ENCODE measurements around the gene CSNK1G3. TPM values are rescaled to one million over a fixed set of nuclear protein-coding genes. Genes with fewer than 3 reads are reported as not detected.

Gene CSNK1G3
- total RNA-seq, 1 donor from 2014 or later: 63.9 TPM

GRCh38 chr5:123561230-123561629 is 49.3 kb downstream of the CSNK1G3 start:
- TF ChIP-seq CTCF (IDR thresholded peaks at IDR 0.05; ENCODE audit: unreplicated experiment): no peak
- Mint-ChIP-seq H3K27ac (no peak overlapping the region), H3K27me3 (ENCODE audit: low read depth) (no peaks in the 10 kb centered on the region), H3K36me3 (peaks cover 28% of the 10 kb centered on the region), H3K4me3 (no peak overlapping the region), H3K4me1 (peaks cover 8% of the 10 kb centered on the region), H3K9me3 (peaks cover 3% of the 10 kb centered on the region)
- no peak for DNase-seq (ENCODE audit: low spot score in 2 of 2, unreplicated experiment in 2 of 2)

- no peak for DNase-seq (ENCODE audit: low spot score in 2 of 2, unreplicated experiment in 2 of 2)
- no peak for TF ChIP-seq CTCF (IDR thresholded peaks at IDR 0.05; ENCODE audit: unreplicated experiment)
- Mint-ChIP-seq H3K4me1 (peaks cover 16% of the 10 kb centered on the region), H3K9me3 (peaks cover under 1% of the 10 kb centered on the region), H3K27ac (peak overlapping the region; percentile 5), H3K4me3 (no peak overlapping the region), H3K36me3 (peaks cover 27% of the 10 kb centered on the region), H3K27me3 (ENCODE audit: low read depth) (no peaks in the 10 kb centered on the region)
These were observed 60.0 kb downstream of the CSNK1G3 start for GRCh38 chr5:123571927-123572326.

- Mint-ChIP-seq H3K27ac (no peak overlapping the region), H3K36me3 (peaks cover 30% of the 10 kb centered on the region)
These were observed 66.4 kb downstream of the CSNK1G3 start for GRCh38 chr5:123578390-123578789.

GRCh38 chr5:123579410-123579809 is 67.4 kb downstream of the CSNK1G3 start:
- H3K36me3 Mint-ChIP-seq: peaks cover 32% of the 10 kb centered on the region
- H3K27me3 Mint-ChIP-seq (ENCODE audit: low read depth): no peaks in the 10 kb centered on the region
- H3K4me3 Mint-ChIP-seq: no peak overlapping the region
- peaks cover 8% of the 10 kb centered on the region for H3K9me3 Mint-ChIP-seq
- no peak for DNase-seq (ENCODE audit: low spot score in 2 of 2, unreplicated experiment in 2 of 2)
- TF ChIP-seq CTCF (IDR thresholded peaks at IDR 0.05; ENCODE audit: unreplicated experiment): no peak
- H3K27ac Mint-ChIP-seq: no peak overlapping the region
- H3K4me1 Mint-ChIP-seq: peaks cover 10% of the 10 kb centered on the region

More at GRCh38 chr5:123578390-123578789, 66.4 kb downstream of the CSNK1G3 start:
- TF ChIP-seq CTCF (IDR thresholded peaks at IDR 0.05; ENCODE audit: unreplicated experiment): no peak
- DNase-seq (ENCODE audit: low spot score in 2 of 2, unreplicated experiment in 2 of 2): no peak
- Mint-ChIP-seq H3K4me1 (peaks cover 10% of the 10 kb centered on the region), H3K27me3 (ENCODE audit: low read depth) (no peaks in the 10 kb centered on the region), H3K9me3 (peaks cover 8% of the 10 kb centered on the region), H3K4me3 (no peak overlapping the region)

GRCh38 chr5:123582550-123583285 is 70.7 kb downstream of the CSNK1G3 start:
- H3K4me3 Mint-ChIP-seq: no peak overlapping the region
- no peaks in the 10 kb centered on the region for H3K27me3 Mint-ChIP-seq (ENCODE audit: low read depth)

More at GRCh38 chr5:123582550-123583285, 70.7 kb downstream of the CSNK1G3 start:
- no peak for DNase-seq (ENCODE audit: low spot score in 2 of 2, unreplicated experiment in 2 of 2)
- peaks cover 19% of the 10 kb centered on the region for H3K9me3 Mint-ChIP-seq
- H3K36me3 Mint-ChIP-seq: peaks cover 36% of the 10 kb centered on the region
- TF ChIP-seq CTCF (IDR thresholded peaks at IDR 0.05; ENCODE audit: unreplicated experiment): no peak
- peaks cover 4% of the 10 kb centered on the region for H3K4me1 Mint-ChIP-seq
- H3K27ac Mint-ChIP-seq: peak overlapping the region; percentile 76

All from mesothelial cell of epicardium (in vitro differentiated cells).